A549 treated with ZK216348 at 1 μM for 4 hours (cell line): ENCODE results near the gene SLCO2B1. TPM values are rescaled to one million over a fixed set of nuclear protein-coding genes. Genes with fewer than 3 reads are reported as not detected.

Source experiments
- total RNA-seq: library from RNA; stranded (reverse); fragments of 200-300 nt; extraction: Qiagen RNA extraction; gene quantifications from 5 replicates; pipeline ENCODE4 v1.2.3, GENCODE V29; 2022; ENCODE audit warnings: low read depth

Gene SLCO2B1, protein sequence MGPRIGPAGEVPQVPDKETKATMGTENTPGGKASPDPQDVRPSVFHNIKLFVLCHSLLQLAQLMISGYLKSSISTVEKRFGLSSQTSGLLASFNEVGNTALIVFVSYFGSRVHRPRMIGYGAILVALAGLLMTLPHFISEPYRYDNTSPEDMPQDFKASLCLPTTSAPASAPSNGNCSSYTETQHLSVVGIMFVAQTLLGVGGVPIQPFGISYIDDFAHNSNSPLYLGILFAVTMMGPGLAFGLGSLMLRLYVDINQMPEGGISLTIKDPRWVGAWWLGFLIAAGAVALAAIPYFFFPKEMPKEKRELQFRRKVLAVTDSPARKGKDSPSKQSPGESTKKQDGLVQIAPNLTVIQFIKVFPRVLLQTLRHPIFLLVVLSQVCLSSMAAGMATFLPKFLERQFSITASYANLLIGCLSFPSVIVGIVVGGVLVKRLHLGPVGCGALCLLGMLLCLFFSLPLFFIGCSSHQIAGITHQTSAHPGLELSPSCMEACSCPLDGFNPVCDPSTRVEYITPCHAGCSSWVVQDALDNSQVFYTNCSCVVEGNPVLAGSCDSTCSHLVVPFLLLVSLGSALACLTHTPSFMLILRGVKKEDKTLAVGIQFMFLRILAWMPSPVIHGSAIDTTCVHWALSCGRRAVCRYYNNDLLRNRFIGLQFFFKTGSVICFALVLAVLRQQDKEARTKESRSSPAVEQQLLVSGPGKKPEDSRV
- total RNA-seq: 3.3 to 5.1 TPM (median 4.2 TPM) in 5 replicates

DNA sequence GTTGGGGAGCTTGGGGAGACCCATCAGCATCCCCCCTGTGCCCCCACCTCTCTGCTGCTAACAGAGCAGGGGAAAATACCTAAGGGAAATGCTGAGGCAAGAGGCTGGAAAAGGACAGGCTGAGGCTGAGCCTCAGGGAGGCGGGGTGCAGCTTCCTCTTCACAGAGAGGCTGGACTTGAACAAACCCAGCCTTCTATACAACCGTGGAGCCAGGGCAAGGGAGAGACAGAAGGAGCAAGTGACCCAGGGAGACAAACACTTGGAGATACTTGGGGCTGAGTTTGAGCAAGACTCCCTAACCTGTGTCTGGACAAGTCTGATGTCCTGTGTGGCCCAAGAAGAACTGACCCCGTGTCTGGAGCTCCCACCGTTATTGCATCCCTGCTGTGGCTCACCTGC, at the start of gene SLCO2B1:
TSS of gene SLCO2B1 (plus strand) at position 229 of the 400 bp plus-strand sequence. CDS start 275 bp downstream, outside the sequence.

DNA sequence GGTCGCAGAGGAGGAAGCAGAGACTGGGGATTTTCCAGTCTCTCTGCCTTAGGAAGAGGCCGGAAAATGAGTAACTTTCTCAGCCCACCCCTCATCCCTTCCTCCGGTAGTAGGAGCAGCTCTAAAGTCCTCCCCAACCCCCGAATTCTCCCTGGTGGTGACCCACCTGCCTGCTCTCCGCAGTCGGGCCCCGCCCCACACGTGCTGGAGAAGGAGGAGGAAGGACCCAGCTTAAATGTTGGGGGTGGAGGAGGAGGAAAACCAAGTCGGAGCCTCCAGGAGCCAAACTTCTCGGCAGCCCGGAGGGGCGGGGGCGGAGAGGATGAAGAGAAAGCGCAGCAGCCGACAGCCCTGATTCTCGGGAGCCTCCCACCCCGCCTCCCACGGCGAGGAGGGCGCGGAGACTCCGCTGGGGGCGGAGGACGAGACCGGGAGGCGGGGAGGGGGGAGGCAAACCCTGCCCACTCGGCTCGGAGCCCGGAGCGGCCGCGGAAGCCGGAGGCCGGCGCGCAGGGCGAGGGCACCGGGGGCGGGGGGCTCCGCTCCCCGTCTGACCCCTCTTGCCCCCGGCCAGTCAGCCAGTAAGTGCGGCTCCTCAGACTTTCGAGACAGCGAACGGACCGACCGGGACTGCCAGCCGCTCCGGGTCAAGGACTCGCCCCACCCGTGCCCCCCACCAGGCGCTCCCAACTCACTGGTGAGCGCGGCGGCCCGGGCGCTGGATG, 89.6 kb downstream of the SLCO2B1 start, which contains the start of gene TPBGL:
TSS of gene TPBGL (plus strand) at position 464 of the 725 bp plus-strand sequence. CDS start 276 bp downstream, outside the sequence.

Other genes starting within 250 kb of the SLCO2B1 start
- gene XRRA1, start 202.0 kb upstream of the SLCO2B1 start, total RNA-seq: 3.7 to 6.8 TPM (median 6.1 TPM) in 5 replicates
- 216 to 269 TPM (median 229 TPM) in 5 replicates for gene SPCS2, start 201.8 kb upstream of the SLCO2B1 start, total RNA-seq
- 3.5 to 4.4 TPM (median 3.9 TPM) in 5 replicates for gene NEU3, start 162.2 kb upstream of the SLCO2B1 start, total RNA-seq
- gene OR2AT4, start 54.2 kb upstream of the SLCO2B1 start, total RNA-seq: not detected in 5 replicates
- gene TPBGL, start 89.7 kb downstream of the SLCO2B1 start, total RNA-seq: 0.15 to 0.36 TPM (median 0.28 TPM) in 5 replicates
- 4.4 to 9.6 TPM (median 7.3 TPM) in 5 replicates for gene ARRB1, start 200.6 kb downstream of the SLCO2B1 start, total RNA-seq
- gene RPS3, start 248.4 kb downstream of the SLCO2B1 start, total RNA-seq: 3,130 to 4,292 TPM (median 3,344 TPM) in 5 replicates